Measurements from ENCODE around the gene CTSV.
"Not testable (repeated sequence)": the region's sequence is repeated elsewhere in the genome, so short reads cannot be mapped to it uniquely, and the experiment has no call there.

The CTSV gene

DNA sequence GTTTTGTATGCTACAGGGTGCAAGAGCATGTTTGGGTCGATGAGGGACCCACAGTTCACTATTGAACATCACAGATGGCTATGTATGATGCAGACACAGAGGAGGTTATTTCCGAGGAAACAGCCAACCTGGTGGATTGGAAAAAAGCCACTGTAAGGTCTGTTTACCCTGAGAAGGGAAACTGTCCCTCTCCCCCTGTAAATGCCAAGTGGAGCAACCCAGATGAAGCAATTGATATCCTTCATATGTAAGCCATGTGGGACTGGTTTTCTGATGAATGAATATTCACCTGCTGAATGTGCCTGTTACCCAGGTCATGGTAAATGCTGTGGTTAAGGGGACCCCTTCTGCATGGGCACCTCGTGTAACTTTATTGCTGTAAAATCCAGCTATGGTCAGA, 14.8 kb upstream of the CTSV start:
- DNase-seq (ENCODE audit: insufficient read length, low spot score) (no peak), FAIRE-seq (no peak)
- TF ChIP-seq, protein P1, sequence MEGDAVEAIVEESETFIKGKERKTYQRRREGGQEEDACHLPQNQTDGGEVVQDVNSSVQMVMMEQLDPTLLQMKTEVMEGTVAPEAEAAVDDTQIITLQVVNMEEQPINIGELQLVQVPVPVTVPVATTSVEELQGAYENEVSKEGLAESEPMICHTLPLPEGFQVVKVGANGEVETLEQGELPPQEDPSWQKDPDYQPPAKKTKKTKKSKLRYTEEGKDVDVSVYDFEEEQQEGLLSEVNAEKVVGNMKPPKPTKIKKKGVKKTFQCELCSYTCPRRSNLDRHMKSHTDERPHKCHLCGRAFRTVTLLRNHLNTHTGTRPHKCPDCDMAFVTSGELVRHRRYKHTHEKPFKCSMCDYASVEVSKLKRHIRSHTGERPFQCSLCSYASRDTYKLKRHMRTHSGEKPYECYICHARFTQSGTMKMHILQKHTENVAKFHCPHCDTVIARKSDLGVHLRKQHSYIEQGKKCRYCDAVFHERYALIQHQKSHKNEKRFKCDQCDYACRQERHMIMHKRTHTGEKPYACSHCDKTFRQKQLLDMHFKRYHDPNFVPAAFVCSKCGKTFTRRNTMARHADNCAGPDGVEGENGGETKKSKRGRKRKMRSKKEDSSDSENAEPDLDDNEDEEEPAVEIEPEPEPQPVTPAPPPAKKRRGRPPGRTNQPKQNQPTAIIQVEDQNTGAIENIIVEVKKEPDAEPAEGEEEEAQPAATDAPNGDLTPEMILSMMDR (IDR thresholded peaks at IDR 0.05; ENCODE audit: insufficient read depth, missing control alignments): no peak

DNA sequence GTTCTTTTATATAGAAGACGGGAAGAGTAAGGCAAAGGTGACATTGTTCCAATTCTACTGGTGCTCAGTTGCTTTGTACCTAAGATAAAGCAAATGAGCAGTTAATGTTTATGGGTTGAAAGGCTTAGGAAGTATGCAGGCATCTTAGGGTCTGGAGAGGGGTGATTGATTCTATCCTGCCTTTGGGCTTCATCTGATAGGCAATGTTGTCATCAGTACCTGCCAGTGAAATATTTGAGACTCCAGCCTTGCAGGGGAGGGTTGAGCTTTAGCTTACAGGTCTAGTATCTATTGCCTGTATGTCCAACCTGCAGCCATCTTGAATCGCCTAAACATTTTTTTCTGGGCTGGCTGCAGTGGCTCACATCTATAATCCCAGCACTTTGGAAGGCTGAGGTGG, 13.8 kb upstream of the CTSV start:
- TF ChIP-seq, protein P1 (IDR thresholded peaks at IDR 0.05; ENCODE audit: insufficient read depth, missing control alignments): no peak
- FAIRE-seq: no peak
- no peak for DNase-seq (ENCODE audit: insufficient read length, low spot score)

DNA sequence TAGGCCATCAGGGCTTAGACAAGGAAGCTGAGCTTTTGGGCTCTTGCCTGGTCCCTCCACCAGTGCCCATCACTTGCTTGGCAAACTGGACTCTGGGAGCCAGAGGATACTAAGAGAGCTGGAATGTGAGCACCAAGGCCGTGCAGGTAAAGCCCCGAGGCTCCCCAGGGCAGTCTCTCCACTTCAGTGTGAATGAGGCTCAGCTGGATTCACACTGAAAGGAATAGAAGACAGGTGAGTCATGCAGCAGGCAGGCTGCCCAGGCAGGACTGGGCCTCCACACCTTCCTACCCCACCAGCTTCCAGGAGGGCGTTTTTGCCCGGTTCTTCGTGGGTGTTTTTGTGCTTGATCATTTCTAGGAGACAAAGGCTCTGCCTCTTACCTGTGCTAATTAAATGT, 7.3 kb upstream of the CTSV start:
- DNase-seq (ENCODE audit: insufficient read length, low spot score) (no peak), FAIRE-seq (no peak)
- TF ChIP-seq, protein P1 (IDR thresholded peaks at IDR 0.05; ENCODE audit: insufficient read depth, missing control alignments): no peak

DNA sequence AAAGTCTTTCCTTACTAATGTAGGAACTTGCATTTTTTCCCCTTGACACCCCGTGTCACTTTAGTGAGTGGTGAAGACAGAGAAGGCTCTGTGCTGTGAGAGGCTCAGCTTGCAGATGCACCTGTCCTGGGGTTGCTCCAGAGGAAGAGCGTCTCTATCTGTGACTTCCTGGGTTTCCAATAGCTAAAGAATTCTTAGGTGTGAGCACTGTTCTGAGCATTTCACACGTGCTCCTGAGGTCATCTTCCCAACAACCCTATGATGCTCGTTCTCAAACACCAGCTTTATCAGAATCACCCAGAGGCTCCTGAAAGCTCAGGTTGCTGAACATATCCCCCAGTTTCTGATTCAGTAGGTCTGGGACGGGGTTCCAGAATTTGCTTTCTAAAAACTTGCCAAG, 6.4 kb upstream of the CTSV start:
- FAIRE-seq (no peak), DNase-seq (ENCODE audit: insufficient read length, low spot score) (no peak)
- TF ChIP-seq, protein P1 (IDR thresholded peaks at IDR 0.05; ENCODE audit: insufficient read depth, missing control alignments): no peak

DNA sequence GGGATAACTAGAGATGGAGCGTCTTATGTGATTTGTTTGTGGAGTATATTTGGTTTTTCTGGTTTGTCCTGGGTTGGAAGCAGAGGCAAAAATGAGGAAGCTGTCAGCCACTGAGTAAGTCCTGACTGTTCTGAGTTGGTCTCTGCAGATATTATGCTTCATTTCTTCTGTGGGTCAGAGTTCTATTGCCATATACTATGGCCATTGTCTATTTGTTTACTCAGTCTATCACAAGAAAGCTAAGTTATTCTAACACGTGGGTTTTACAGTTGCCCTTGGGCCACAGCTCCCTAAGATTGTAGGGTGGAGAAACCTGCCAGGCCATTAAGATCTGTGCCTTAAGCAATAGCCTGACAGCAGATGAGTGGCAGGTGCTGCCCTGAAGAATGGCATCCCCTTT, 3.0 kb upstream of the CTSV start:
- FAIRE-seq (no peak), DNase-seq (ENCODE audit: insufficient read length, low spot score) (no peak)
- TF ChIP-seq, protein P1 (IDR thresholded peaks at IDR 0.05; ENCODE audit: insufficient read depth, missing control alignments): no peak

DNA sequence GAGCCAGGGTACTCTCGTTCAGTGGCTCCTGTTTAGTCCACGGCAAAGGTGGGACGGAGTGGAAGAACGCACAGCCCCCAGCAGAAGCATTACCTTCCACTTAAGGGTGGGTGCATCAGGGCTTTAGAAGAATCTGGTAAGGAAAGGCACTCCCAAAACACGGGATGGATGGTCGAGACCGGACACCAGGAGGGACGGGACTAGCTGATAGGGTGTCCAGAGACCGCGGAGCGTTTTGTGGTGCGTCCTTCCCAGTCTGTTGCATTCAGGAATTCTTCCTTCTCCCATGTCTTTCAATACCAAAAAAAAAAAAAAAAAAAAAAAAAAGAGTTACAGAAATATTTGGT, 545 bp upstream of the CTSV start:
- DNase-seq (ENCODE audit: insufficient read length, low spot score) (peak; percentile 31), FAIRE-seq (no peak)
- TF ChIP-seq, protein P1 (IDR thresholded peaks at IDR 0.05; ENCODE audit: insufficient read depth, missing control alignments): no peak

DNA sequence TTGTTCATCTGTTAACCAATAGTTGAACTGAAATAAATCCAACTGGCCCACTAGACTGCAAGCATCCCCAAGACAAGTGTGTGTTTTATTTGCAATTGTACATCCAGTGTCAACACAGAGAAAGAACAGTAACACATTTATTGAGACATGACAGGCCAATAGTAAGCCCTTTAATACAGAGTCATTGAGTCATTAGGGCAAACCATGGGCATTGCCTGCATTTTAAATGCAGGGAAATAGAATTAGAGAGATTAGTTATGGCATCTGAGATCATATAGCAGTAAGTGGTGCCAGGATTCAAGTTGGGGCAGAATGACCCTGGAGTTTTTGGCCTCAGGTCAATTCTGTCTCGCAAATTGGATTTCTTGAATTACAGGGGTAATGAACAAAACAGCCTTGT, 15.4 kb downstream of the CTSV start:
- not testable (repeated sequence) for DNase-seq (ENCODE audit: insufficient read length, low spot score); FAIRE-seq

DNA sequence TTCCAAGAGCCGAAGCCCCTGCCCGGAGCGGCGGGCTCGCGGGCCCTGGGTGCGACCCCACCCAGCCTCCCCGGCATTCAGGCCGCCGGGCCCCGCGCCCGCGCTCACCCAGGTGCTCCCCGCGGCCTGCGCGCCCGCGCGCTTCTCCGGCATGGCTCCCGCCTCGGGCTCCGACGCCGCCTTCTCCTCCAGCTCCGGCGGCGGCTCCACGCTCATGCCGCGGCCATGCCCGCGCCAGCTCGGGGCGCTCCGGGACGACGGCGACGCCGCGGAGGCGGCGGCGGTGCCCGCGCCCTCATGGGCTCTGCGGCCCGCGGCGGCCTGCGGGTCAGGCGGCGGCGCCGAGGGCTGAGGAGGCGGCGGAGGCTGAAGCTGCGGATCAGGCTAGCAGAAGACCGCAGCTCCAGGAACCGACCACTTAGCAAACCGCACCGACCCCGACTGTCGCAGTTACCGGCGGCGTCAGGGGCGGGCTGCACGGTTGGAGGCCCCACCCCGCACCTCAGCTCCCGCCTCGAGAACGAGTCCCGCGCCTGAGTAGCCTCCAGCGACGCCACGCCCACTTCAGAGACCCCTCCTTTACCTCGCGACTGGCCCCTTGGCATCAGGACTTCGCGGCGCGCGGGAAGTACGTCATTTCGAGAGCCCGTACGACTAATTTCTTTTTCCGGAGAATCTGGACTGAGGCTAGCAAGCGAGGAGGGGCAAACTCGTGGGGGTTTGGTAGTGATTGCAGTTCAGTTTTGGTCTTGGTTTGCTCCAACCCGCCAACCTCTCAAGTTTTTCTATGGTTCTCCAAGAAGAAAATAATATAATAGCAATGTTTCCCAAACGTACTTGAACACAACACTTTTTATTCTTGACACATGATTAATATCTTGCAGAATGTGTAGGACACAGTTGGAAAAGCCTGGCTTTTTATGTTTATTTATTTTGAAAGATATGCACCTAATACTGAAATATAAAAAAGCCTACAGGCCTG, 25.5 kb downstream of the CTSV start:
- not testable (repeated sequence) for FAIRE-seq; DNase-seq (ENCODE audit: insufficient read length, low spot score)

DNA sequence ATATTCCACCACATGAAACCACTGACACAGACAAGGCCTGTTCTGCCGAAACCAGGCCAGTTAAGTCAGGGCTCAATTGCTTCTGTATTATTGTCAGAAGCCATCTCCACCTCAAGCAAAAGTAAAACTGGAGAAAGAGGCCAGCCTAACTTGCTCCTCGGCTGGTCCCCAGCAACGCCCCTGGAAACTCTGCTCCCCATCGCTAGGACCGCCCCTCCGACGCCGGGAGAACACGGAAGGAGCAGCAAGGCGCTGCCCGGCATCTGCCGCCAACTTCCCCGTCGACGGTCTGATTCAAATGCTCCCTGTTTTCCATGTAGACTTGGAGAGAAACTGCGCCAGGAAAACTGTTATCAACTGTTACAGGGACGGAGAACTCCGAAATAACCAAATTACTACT, 26.3 kb downstream of the CTSV start:
- not testable (repeated sequence) for DNase-seq (ENCODE audit: insufficient read length, low spot score); FAIRE-seq

DNA sequence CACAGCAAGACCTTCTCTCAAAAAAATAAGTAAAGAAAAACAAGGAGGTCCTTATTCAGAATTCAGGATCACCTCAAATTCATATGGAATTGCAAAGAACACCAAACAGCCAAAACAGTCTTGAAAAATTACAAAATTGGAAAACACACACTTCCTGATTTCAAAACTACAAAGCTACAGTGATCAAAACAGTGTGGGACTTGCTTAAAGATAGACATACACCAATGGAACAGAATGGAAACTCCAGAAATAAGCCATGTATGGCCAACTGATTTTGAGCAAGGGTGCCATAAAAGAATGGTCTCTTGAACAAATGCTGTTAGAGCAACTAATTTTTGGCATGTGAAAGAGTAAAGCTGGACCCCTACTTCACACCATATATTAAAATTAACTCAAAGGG, 36.7 kb downstream of the CTSV start:
- not testable (repeated sequence) for FAIRE-seq; DNase-seq (ENCODE audit: insufficient read length, low spot score)

DNA sequence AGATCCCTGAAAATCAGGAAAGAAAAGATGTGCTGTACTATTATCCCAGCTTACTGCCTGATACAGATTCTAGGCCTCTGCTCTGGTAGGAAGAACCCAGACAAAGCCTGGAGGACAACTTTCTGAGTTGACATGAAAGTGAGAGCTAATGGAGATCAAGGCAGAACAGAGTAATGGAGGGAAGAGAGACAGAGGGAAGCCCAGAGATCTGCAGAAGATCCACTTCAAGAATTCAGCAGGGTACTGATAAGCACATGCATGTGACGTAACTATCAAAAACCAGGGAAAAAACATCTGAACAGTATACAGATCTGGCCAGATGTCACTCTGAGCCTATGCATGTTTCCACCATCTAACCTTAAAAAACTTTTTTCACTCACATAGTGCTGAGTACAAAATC, 37.6 kb downstream of the CTSV start:
- not testable (repeated sequence) for FAIRE-seq

DNA sequence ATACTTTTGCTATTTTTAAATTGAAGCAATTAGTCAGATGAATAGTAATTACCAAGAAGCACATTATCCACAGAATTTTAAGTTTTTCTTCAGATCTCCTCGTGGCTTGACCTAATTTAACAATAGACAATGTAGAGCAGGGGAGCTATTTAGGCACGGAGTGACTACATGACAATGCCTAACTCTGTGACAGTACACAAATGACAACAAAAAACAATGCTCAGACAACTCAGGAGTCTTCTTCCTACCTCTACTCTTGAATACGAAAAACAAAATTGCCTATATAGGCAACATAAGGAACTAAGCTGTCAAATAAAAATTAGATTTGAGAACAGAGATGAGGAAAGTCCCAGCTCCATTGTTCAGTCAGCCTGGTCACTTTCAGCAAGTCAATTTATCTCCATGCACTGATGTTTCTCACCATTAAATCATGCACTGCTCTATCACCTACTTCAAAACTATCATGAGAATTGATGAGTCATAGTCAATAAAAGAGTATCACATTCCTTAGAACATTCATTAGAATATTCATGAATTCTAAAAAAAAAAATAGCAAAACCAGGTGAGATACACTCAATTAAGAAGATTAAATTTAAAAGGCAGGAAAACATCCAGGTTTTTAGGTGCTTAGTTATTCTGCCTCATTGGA, 38.7 kb downstream of the CTSV start:
- DNase-seq (ENCODE audit: insufficient read length, low spot score); FAIRE-seq: not testable (repeated sequence)

More for the DNA sequence above, 37.6 kb downstream of the CTSV start:
- DNase-seq (ENCODE audit: insufficient read length, low spot score): not testable (repeated sequence)
